Adrenal gland (tissue), 12 donors: Measurements from ENCODE around the gene CDH2. TPM values are rescaled to one million over a fixed set of nuclear protein-coding genes. Genes with fewer than 3 reads are reported as not detected.
"Not testable (repeated sequence)": the region's sequence is repeated elsewhere in the genome, so short reads cannot be mapped to it uniquely, and the experiment has no call there.

ENCODE experiments used
- DNase-seq, 7 donors: peaks; one replicate each; pipeline ENCODE4 v3.0.0-alpha.2; 2019 to 2020
- H3K27ac ChIP-seq, 5 donors: fragments of 200-600 bp; sonication (generic) in 4 of 5; 1 replicate in 3 of 5; 2 replicates in 2 of 5; pipeline versions ENCODE4 v1.5.1 to v1.8.0; 2016 to 2020; ENCODE audit warnings: mild to moderate bottlenecking in 1 of 5
- H3K27me3 ChIP-seq: fragments of 200-600 bp; 2 replicates; pipeline ENCODE4 v1.8.0; 2021
- H3K36me3 ChIP-seq, 2 donors: fragments of 200-600 bp; replicated peaks in 1 of 2; 1 replicate in 1 of 2; 2 replicates in 1 of 2; pipeline versions ENCODE4 v1.5.1 to v1.8.0; 2018 to 2022
- H3K4me1 ChIP-seq, 2 donors: fragments of 200-600 bp; replicated peaks in 1 of 2; 1 replicate in 1 of 2; 2 replicates in 1 of 2; pipeline versions ENCODE4 v1.5.1 to v1.8.0; 2018 to 2021
- H3K4me3 ChIP-seq, 4 donors: fragments of 200-600 bp; sonication (generic) in 3 of 4; one replicate each; pipeline ENCODE4 v1.5.1; 2016 to 2018
- H3K9me3 ChIP-seq, 3 donors: fragments of 200-600 bp; sonication (generic) in 1 of 3; replicated peaks in 1 of 3; 1 replicate in 2 of 3; 2 replicates in 1 of 3; pipeline versions ENCODE4 v1.5.1 to v1.8.0; 2016 to 2021
- POLR2A ChIP-seq, 2 donors: fragments of 450-650 bp; IDR thresholded peaks; one replicate each; pipeline ENCODE4 v1.6.1; 2017; ENCODE audit warnings: antibody characterized with exemption in 2 of 2, mild to moderate bottlenecking in 2 of 2, moderate library complexity in 1 of 2
- WGBS, 4 donors: extraction: QIAGEN DNeasy Blood & Tissue Kit in 2 of 4; methylation state at CpG; one replicate each; pipeline versions ENCODE4 v1.1.5 to v1.1.7; 2013 to 2017; 5-methylcytosine and 5-hydroxymethylcytosine counted together
- intact Hi-C, 2 donors: fragments of 100-400 bp; cut with DNase I; formaldehyde crosslinking; loops; one replicate each; pipeline versions ENCODE4 v1.14.1 to v1.15.0; 2022 to 2023
- polyA plus RNA-seq, 3 donors: library from polyadenylated mRNA; stranded (reverse); fragments of 200-250 nt in 2 of 3; fragments of 350-450 nt in 1 of 3; fragmentation: Illumina TruSeq in 1 of 3; extraction: RNeasy Lipid Tissue Mini Kit (QIAGEN cat#74804) in 1 of 3; gene quantifications; one replicate each; pipeline ENCODE4 v1.2.3, GENCODE V29; 2013 to 2014
- total RNA-seq, 9 donors: library from RNA; depleted of rRNA in 4 of 9; stranded (reverse); fragments of >200 nt in 4 of 9; fragments of 120-200 nt in 1 of 9; fragmentation: NEBNext Ultra II Directional in 1 of 9; extraction: Animal tissue kit (Norgen Biotek cat#: 25700) in 1 of 9; gene quantifications; one replicate each; pipeline versions ENCODE4 v1.1.0 to v1.2.4, GENCODE V29; 2013 to 2023
- TF ChIP-seq, protein P1 (sequence below), 6 experiments: fragments of 450-650 bp in 4 of 6; fragments of 200-600 bp in 2 of 6; sonication (generic) in 1 of 6; IDR thresholded peaks; 1 replicate in 5 of 6; 2 replicates in 1 of 6; pipeline versions ENCODE4 v1.5.1 to v1.8.0; 2016 to 2021; ENCODE audit warnings: antibody characterized with exemption in 6 of 6, mild to moderate bottlenecking in 2 of 6, moderate library complexity in 1 of 6
- donor health status: healthy with polysubstance abuse.
- donor health status: Bipolar disorder and iron deficiency.
- donor health status: DM: yes; HTN: yes; CAD: no.
- donor health status: DM: no; HTN: no; CAD: no.
- donor health status: DM: no; HTN: no; CAD: no.
- donor health status: DM: yes; HTN: yes; CAD: no.

The CDH2 gene
- total and polyA plus RNA-seq, 12 donors: 13.9 to 305 (median 129) TPM

GRCh38 chr18:27921904-27922751 is 254.8 kb downstream of the CDH2 start:
- intact Hi-C loops: no loop called here
- Histone ChIP-seq H3K4me1 (no peaks in the 10 kb centered on the region), H3K9me3 (no peaks in the 10 kb centered on the region), H3K36me3 (no peaks in the 10 kb centered on the region), H3K27me3 (no peaks in the 10 kb centered on the region), H3K4me3 (no peak overlapping the region), H3K27ac (no peak overlapping the region)
- no peak for DNase-seq
- WGBS, 4 donors: 75 to 78% (median 77%) methylated on average over 18 of the region's 18 CpGs
- TF ChIP-seq POLR2A (IDR thresholded peaks at IDR 0.05): no peak
- TF ChIP-seq, protein P1, sequence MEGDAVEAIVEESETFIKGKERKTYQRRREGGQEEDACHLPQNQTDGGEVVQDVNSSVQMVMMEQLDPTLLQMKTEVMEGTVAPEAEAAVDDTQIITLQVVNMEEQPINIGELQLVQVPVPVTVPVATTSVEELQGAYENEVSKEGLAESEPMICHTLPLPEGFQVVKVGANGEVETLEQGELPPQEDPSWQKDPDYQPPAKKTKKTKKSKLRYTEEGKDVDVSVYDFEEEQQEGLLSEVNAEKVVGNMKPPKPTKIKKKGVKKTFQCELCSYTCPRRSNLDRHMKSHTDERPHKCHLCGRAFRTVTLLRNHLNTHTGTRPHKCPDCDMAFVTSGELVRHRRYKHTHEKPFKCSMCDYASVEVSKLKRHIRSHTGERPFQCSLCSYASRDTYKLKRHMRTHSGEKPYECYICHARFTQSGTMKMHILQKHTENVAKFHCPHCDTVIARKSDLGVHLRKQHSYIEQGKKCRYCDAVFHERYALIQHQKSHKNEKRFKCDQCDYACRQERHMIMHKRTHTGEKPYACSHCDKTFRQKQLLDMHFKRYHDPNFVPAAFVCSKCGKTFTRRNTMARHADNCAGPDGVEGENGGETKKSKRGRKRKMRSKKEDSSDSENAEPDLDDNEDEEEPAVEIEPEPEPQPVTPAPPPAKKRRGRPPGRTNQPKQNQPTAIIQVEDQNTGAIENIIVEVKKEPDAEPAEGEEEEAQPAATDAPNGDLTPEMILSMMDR (IDR thresholded peaks at IDR 0.05): no peak

DNA sequence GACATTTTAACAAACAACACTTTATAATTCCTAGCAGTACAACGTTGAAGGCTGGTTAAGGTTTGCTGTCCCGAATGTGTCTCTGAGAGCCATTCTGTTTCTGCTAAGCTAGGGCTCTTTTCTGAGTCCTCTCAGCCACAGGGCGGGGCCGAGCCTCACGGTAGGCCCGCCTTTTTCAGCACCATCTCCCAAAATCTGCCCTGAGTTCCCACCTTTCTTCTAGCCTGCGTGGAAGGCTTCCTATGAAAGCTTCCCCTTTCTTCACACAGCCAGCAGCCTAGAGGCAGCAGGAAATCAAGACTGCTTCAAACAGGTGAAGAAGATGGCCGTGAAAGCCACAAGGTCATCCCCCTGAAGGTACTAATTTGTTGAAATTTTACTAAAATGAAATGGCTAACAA is 255.5 kb downstream of the CDH2 start:
- Histone ChIP-seq H3K27ac (no peak overlapping the region), H3K9me3 (no peaks in the 10 kb centered on the region), H3K4me3 (no peak overlapping the region), H3K4me1 (no peaks in the 10 kb centered on the region), H3K27me3 (no peaks in the 10 kb centered on the region), H3K36me3 (no peaks in the 10 kb centered on the region)
- DNase-seq: no peak
- no peak for TF ChIP-seq POLR2A (IDR thresholded peaks at IDR 0.05)
- TF ChIP-seq, protein P1 (IDR thresholded peaks at IDR 0.05): no peak
- intact Hi-C loops: no loop called here
- 77 to 86% (median 81%) methylated on average over 8 of the region's 8 CpGs for WGBS, 4 donors

GRCh38 chr18:27920836-27921235 is 256.1 kb downstream of the CDH2 start:
- no peaks in the 10 kb centered on the region for H3K9me3 ChIP-seq
- 92 to 96% (median 94%) methylated on average over 3 of the region's 3 CpGs for WGBS, 4 donors
- DNase-seq: no peak
- intact Hi-C loops: no loop called here
- no peaks in the 10 kb centered on the region for H3K4me1 ChIP-seq
- no peaks in the 10 kb centered on the region for H3K36me3 ChIP-seq
- H3K4me3 ChIP-seq: no peak overlapping the region
- no peak overlapping the region for H3K27ac ChIP-seq
- no peaks in the 10 kb centered on the region for H3K27me3 ChIP-seq
- TF ChIP-seq, protein P1 (IDR thresholded peaks at IDR 0.05): no peak
- TF ChIP-seq POLR2A (IDR thresholded peaks at IDR 0.05): no peak

GRCh38 chr18:27906189-27906588 is 270.7 kb downstream of the CDH2 start:
- DNase-seq: not testable (repeated sequence)

DNA sequence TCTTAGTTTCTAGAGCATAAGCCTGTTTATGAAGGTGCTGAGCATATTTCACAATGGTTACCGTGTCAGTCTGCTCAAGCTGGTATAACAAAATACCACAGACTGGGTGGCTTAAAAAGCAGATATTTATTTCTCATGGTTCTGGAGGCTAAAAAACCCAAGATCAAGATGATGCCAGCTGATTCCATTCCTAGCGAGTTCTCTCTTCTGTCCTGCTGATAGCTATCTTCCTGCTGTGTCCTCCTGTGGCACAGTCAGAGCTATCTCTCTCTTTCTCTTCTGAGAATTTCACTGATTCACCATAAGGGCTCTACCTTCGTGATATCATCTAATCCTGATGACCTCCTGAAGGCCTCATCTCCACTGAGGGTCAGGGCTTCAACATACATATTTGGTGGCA is 273.0 kb downstream of the CDH2 start:
- H3K27me3 ChIP-seq: no peaks in the 10 kb centered on the region
- no peaks in the 10 kb centered on the region for H3K4me1 ChIP-seq
- no peak for TF ChIP-seq POLR2A (IDR thresholded peaks at IDR 0.05)
- TF ChIP-seq, protein P1 (IDR thresholded peaks at IDR 0.05): no peak
- no peaks in the 10 kb centered on the region for H3K9me3 ChIP-seq
- DNase-seq: no peak
- no peaks in the 10 kb centered on the region for H3K36me3 ChIP-seq
- H3K27ac ChIP-seq: no peak overlapping the region
- intact Hi-C loops: no loop called here
- 66 to 87% (median 79%) methylated on average over 3 of the region's 3 CpGs for WGBS, 4 donors
- H3K4me3 ChIP-seq: no peak overlapping the region

More at GRCh38 chr18:27906189-27906588, 270.7 kb downstream of the CDH2 start:
- H3K4me3 ChIP-seq, H3K4me1 ChIP-seq, H3K9me3 ChIP-seq, H3K27ac ChIP-seq, intact Hi-C loops, H3K27me3 ChIP-seq, H3K36me3 ChIP-seq: not testable (repeated sequence)
- WGBS, 4 donors: 83 to 94% (median 88%) methylated on average over 2 of the region's 2 CpGs
